Stimulated activated CD4-positive, alpha-beta T cell treated with anti-CD3 and anti-CD28 coated beads, Interleukin-12 subunit alpha, Interleukin-12 subunit beta, amount 100 ng/mL, for 4 hours (primary cell): ENCODE measurements around the gene UBA3.

Experiments
- DNase-seq: peaks from one replicate; pipeline ENCODE4 v3.0.0-alpha.2; 2020

The UBA3 gene

GRCh38 chr3:69009559-69010410, 70.4 kb downstream of the UBA3 start:
- DNase-seq = no peak

DNA sequence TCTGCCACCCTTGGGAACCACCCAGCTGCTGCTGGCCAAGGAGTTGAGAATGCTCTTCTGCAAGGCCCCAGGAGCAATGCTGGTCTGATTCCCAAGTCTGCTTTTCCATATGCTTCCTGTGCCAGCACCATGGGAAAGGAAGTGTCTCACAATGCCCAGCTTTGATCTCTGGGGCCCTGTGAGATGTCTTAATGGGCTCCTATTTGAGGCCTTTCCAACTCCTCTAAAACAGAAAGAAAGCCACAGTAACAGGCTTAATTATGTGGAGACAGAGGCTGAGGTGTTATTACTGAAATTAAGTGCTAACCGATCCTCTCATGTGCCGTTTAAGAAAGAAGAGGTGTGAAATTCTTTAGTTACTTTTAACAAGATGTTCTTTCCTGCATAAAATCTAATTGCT, 71.2 kb downstream of the UBA3 start:
- DNase-seq = no peak

DNA sequence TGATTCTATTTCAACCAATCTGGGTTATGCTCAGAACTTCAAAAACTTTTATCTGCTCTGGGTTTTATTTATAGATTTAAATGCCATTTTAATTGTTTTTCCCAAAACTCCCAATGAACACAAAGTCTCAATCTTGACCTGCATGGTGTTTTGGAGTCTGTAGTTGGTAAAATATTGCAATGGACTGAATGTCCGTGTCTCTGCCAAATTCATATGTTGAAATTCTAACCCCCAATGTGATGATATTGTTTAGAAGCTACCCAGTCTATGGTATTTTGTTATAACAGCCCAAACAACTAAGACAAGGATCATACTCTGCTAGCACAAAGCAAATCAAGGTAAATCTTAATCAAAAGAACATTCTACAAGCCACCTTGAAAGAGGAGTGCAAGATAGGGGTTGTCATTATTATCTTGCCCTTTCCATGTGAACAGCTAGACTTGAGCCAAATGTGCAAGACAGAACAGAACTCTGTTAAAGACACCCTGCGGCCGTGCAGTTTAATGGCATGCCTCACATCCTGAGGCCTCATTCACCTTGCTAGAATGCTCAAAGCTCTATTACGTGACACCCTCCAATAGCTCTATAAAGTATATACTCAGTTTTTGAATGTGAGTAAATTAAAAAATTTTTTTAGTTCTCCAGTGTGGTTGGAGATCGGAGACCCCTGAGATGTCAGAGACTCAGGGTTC, 74.2 kb downstream of the UBA3 start:
- no peak for DNase-seq

DNA sequence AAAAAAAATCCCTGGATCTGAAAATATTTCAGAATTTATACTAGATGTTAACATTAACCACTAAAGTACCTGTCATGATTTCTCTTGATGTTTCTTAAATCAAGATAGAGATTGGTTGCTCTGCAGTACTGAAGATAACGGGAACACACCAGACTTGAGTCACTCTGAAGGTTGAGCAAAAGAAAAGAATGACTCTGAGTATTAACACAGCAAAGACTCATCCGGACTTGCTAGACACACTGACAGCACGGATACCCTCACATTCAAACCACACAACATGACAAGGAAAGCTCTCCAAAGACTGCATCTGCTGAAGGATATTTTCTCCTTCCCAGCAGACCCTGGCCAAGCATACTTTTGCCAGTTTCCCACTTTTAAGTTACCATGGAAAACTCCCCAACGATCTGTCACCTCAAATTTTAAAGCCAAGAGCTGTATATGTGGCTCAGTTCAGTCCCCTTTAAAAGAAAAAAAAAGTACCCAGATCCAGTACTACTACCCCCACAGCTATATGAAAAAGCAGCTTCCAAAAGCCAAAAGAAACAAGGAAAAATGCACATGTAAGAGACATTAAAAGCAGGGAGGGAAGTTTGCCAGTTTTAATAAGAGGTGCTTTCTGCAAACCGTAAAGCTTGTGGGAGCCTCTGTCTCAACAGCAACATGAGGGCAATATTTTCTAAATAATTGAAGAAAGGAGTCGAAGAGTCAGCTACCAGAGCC, 74.9 kb downstream of the UBA3 start:
- DNase-seq = no peak
